GM12878 (cell line): ENCODE measurements around the gene VWA5B2. TPM values are rescaled to one million over a fixed set of nuclear protein-coding genes. Genes with fewer than 3 reads are reported as not detected.

Experiments
- ATAC-seq: fragments of 200-7000 bp; cut with Tn5 transposase; 3 replicates; pipeline ENCODE4 v1.9.1; 2020; ENCODE audit warnings: mild to moderate bottlenecking, moderate library complexity
- BruUV-seq: library from RNA; stranded (reverse); fragments of 400-500 nt; replicated peaks from 2 replicates; lab custom pipeline; 2021; lab: Mats Ljungman, UMichigan
- CTCF ChIA-PET: fragments of 300-600 bp; sonication (Branson Sonifier 250); formaldehyde crosslinking; extraction: SDS; loops from one replicate; lab custom pipeline; 2021; ENCODE audit warnings: inconsistent platforms; lab: Yijun Ruan, JAX
- POLR2A ChIA-PET: fragments of 350-600 bp; formaldehyde crosslinking; extraction: SDS; loops from one replicate; lab custom pipeline; 2021; ENCODE audit warnings: inconsistent platforms; lab: Charles Lee
- RAD21 ChIA-PET: fragments of 300-600 bp; sonication (Branson Sonifier 250); formaldehyde crosslinking; loops from one replicate; lab custom pipeline; 2023; ENCODE audit warnings: antibody characterized with exemption; ENCODE audit not compliant: unreplicated experiment; lab: Charles Lee
- SMC1A ChIA-PET: fragments of 300-600 bp; sonication (Branson Sonifier 250); formaldehyde crosslinking; loops from one replicate; lab custom pipeline; 2023; ENCODE audit not compliant: unreplicated experiment, uncharacterized antibody; lab: Charles Lee
- DNase-seq: peaks from one replicate; pipeline ENCODE4 v3.0.0-alpha.2; 2011; ENCODE audit warnings: low read depth, low spot score
- FAIRE-seq: peaks from 3 replicates; lab custom pipeline; 2011; peaks lifted over from hg19 to GRCh38; lab: Jason Lieb, UNC
- H2AFZ ChIP-seq: 2 replicates; pipeline ENCODE4 v1.6.0; 2011; ENCODE audit warnings: low read depth, low read length, control low read depth; ENCODE audit not compliant: control insufficient read depth
- H3K27ac ChIP-seq: 2 replicates; pipeline ENCODE4 v1.5.1; 2011; ENCODE audit warnings: control low read depth; ENCODE audit not compliant: control insufficient read depth, insufficient read depth
- H3K27me3 ChIP-seq, 2 experiments: replicated peaks in 1 of 2; 2 replicates each; pipeline versions ENCODE4 v1.6.0 to v1.6.1; 2011; ENCODE audit warnings: low read length in 1 of 2; ENCODE audit not compliant: control insufficient read depth in 2 of 2, insufficient read depth in 2 of 2
- H3K36me3 ChIP-seq, 2 experiments: 2 replicates each; pipeline ENCODE4 v1.5.1; 2011; ENCODE audit warnings: low read length in 1 of 2; ENCODE audit not compliant: control insufficient read depth in 2 of 2, insufficient read depth in 2 of 2
- H3K4me1 ChIP-seq: 2 replicates; pipeline ENCODE4 v1.6.1; 2011; ENCODE audit warnings: mild to moderate bottlenecking, low read length, moderate library complexity, mixed read lengths; ENCODE audit not compliant: control insufficient read depth, insufficient read depth
- H3K4me2 ChIP-seq: 2 replicates; pipeline ENCODE4 v1.6.0; 2011; ENCODE audit warnings: control low read depth; ENCODE audit not compliant: control insufficient read depth, insufficient read depth
- H3K4me3 ChIP-seq: fragments of 200-600 bp; sonication (generic); 2 replicates; pipeline ENCODE4 v1.5.1; 2016
- H3K79me2 ChIP-seq: 2 replicates; pipeline ENCODE4 v1.6.0; 2011; ENCODE audit warnings: low read length; ENCODE audit not compliant: control insufficient read depth, insufficient read depth
- H3K9ac ChIP-seq: 2 replicates; pipeline ENCODE4 v1.8.0; 2011; ENCODE audit warnings: low read length, control low read depth, mixed read lengths; ENCODE audit not compliant: control insufficient read depth, insufficient read depth
- H3K9me3 ChIP-seq: replicated peaks from 3 replicates; pipeline ENCODE4 v1.5.1; 2011; ENCODE audit warnings: mild to moderate bottlenecking, low read length; ENCODE audit not compliant: control insufficient read depth, insufficient read depth
- H4K20me1 ChIP-seq: 2 replicates; pipeline ENCODE4 v1.6.0; 2011; ENCODE audit not compliant: control insufficient read depth, insufficient read depth
- BACH1 ChIP-seq: fragments of 450-650 bp; IDR thresholded peaks from 2 replicates; pipeline ENCODE4 v1.6.1; 2017; ENCODE audit warnings: mild to moderate bottlenecking, borderline replicate concordance
- BMI1 ChIP-seq: fragments of 450-650 bp; IDR thresholded peaks from 2 replicates; pipeline ENCODE4 v1.6.1; 2016; ENCODE audit warnings: mild to moderate bottlenecking, moderate library complexity, borderline replicate concordance
- BRCA1 ChIP-seq: IDR thresholded peaks from 2 replicates; pipeline ENCODE4 v1.6.1; 2011; ENCODE audit warnings: low read depth, low read length, improper control_type of control experiment
- CEBPZ ChIP-seq: fragments of 150-350 bp; IDR thresholded peaks from 2 replicates; pipeline ENCODE4 v1.6.1; 2016; ENCODE audit warnings: low read depth, low read length
- HCFC1 ChIP-seq: fragments of 150-350 bp; IDR thresholded peaks from 2 replicates; pipeline ENCODE4 v1.6.1; 2014; ENCODE audit warnings: low read length
- HDGF ChIP-seq: fragments of 450-650 bp; IDR thresholded peaks from 2 replicates; pipeline ENCODE4 v1.6.1; 2016; ENCODE audit warnings: antibody characterized with exemption
- IKZF1 ChIP-seq: fragments of 450-650 bp; conservative IDR thresholded peaks from 2 replicates; pipeline ENCODE4 v1.6.1; 2017; ENCODE audit warnings: antibody characterized with exemption, mild to moderate bottlenecking
- RELB ChIP-seq: fragments of 450-650 bp; IDR thresholded peaks from 2 replicates; pipeline ENCODE4 v1.6.1; 2017; ENCODE audit warnings: low read depth, mild to moderate bottlenecking, moderate library complexity
- SMAD5 ChIP-seq: IDR thresholded peaks from 2 replicates; pipeline ENCODE4 v1.6.1; 2016; ENCODE audit warnings: antibody characterized with exemption, low read depth
- SRF ChIP-seq, 2 experiments: IDR thresholded peaks; 2 replicates each; pipeline ENCODE4 v1.6.1; 2011; ENCODE audit warnings: low read depth in 2 of 2, low read length in 2 of 2, mild to moderate bottlenecking in 1 of 2, moderate library complexity in 1 of 2
- TCF7 ChIP-seq: IDR thresholded peaks from 2 replicates; pipeline ENCODE4 v1.6.1; 2014; ENCODE audit warnings: antibody characterized with exemption, borderline replicate concordance
- ZNF217 ChIP-seq: fragments of 450-650 bp; IDR thresholded peaks from 2 replicates; pipeline ENCODE4 v1.6.1; 2017; ENCODE audit warnings: antibody characterized with exemption, mild to moderate bottlenecking
- WGBS: methylation state at CpG from one replicate; pipeline ENCODE4 v1.1.6; 2016; ENCODE audit warnings: low lambda C conversion rate; ENCODE audit not compliant: insufficient replicate concordance, insufficient coverage; ENCODE audit errors: missing lambda C conversion rate; 5-methylcytosine and 5-hydroxymethylcytosine counted together
- in situ Hi-C: fragments of 300-500 bp; cut with MboI; formaldehyde crosslinking; loops from 9 replicates; pipeline ENCODE4 v1.14.3; 2018; ENCODE audit warnings: mixed read lengths
- intact Hi-C: fragments of 100-400 bp; cut with micrococcal nuclease; formaldehyde crosslinking; loops from one replicate; pipeline ENCODE4 v1.14.2; 2022; ENCODE audit not compliant: unreplicated experiment
- polyA plus RNA-seq, 11 experiments: library from polyadenylated mRNA; depleted of rRNA in 4 of 11; unstranded in 6 of 11; stranded (reverse) in 5 of 11; fragments of >200 nt; fragmentation: Nextera tagmentation in 4 of 11; fragmentation: Illumina TruSeq in 1 of 11; extraction: Ambion mirVana in 4 of 11; extraction: Trizol in 1 of 11; gene quantifications; 1 replicate in 1 of 11; 2 replicates in 10 of 11; pipeline versions ENCODE4 v1.2.1 to v1.2.3, GENCODE V29; 2011 to 2016; ENCODE audit warnings: inconsistent platforms in 2 of 11, missing spikeins in 2 of 11, low read depth in 1 of 11
- total RNA-seq, 4 experiments: library from RNA; depleted of rRNA in 3 of 4; stranded (reverse); fragments of >200 nt in 3 of 4; fragmentation: Illumina TruSeq in 1 of 4; extraction: Trizol in 1 of 4; gene quantifications; 2 replicates each; pipeline versions ENCODE4 v1.2.1 to v1.2.3, GENCODE V29; 2013 to 2021
- TF ChIP-seq, protein P1 (sequence below): IDR thresholded peaks from 2 replicates; pipeline ENCODE4 v1.6.1; 2012; ENCODE audit warnings: low read depth, low read length, improper control_type of control experiment
- TF ChIP-seq, protein P2 (sequence below): fragments of 450-650 bp; IDR thresholded peaks from 2 replicates; pipeline ENCODE4 v1.6.1; 2018; ENCODE audit warnings: borderline replicate concordance, mild to moderate bottlenecking; ENCODE audit not compliant: partially characterized antibody

The VWA5B2 gene
- total and polyA plus RNA-seq, 10 of the 15 experiments (the other 5 are each of a cell fraction or from before 2014, with no cell fraction given) = 0.03 to 0.09 TPM; not detected in 8

DNA sequence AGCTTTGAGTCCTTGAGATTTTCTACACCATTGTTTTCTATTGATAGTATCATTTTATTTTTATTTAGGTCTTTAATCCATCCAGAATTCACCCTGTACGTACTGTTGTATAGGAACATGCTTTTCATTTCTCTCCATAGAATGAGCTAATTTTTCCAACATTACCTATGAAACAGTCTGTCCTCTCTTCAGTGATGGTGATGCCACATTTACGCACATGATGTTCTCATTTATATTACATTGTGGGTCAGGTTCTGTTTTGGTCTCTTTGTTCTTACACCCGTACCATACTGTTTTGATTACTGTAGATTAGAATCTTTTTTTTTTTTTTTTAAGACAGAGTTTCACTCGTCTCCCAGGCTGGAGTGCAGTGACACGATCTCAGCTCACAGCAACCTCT, 17.7 kb upstream of the VWA5B2 start:
- H3K4me2 ChIP-seq = no peak overlapping the region
- TF ChIP-seq HDGF = no peak
- no peak for TF ChIP-seq BMI1
- TF ChIP-seq SRF (IDR thresholded peaks at IDR 0.05; ENCODE audit: low read depth in 2 of 2, low read length in 2 of 2) = no peak
- no peak for TF ChIP-seq HCFC1
- TF ChIP-seq BACH1 = no peak
- TF ChIP-seq ZNF217 = no peak
- no peak for TF ChIP-seq RELB
- TF ChIP-seq, protein P1, sequence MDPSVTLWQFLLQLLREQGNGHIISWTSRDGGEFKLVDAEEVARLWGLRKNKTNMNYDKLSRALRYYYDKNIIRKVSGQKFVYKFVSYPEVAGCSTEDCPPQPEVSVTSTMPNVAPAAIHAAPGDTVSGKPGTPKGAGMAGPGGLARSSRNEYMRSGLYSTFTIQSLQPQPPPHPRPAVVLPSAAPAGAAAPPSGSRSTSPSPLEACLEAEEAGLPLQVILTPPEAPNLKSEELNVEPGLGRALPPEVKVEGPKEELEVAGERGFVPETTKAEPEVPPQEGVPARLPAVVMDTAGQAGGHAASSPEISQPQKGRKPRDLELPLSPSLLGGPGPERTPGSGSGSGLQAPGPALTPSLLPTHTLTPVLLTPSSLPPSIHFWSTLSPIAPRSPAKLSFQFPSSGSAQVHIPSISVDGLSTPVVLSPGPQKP = no peak
- TF ChIP-seq BRCA1 = no peak
- no peak for TF ChIP-seq SMAD5
- no peak for TF ChIP-seq IKZF1
- TF ChIP-seq TCF7 = no peak
- TF ChIP-seq, protein P2, sequence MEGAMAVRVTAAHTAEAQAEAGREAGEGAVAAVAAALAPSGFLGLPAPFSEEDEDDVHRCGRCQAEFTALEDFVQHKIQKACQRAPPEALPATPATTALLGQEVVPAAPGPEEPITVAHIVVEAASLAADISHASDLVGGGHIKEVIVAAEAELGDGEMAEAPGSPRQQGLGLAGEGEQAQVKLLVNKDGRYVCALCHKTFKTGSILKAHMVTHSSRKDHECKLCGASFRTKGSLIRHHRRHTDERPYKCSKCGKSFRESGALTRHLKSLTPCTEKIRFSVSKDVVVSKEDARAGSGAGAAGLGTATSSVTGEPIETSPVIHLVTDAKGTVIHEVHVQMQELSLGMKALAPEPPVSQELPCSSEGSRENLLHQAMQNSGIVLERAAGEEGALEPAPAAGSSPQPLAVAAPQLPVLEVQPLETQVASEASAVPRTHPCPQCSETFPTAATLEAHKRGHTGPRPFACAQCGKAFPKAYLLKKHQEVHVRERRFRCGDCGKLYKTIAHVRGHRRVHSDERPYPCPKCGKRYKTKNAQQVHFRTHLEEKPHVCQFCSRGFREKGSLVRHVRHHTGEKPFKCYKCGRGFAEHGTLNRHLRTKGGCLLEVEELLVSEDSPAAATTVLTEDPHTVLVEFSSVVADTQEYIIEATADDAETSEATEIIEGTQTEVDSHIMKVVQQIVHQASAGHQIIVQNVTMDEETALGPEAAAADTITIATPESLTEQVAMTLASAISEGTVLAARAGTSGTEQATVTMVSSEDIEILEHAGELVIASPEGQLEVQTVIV = no peak
- no peak for TF ChIP-seq CEBPZ
- no peak overlapping the region for H2AFZ ChIP-seq
- H4K20me1 ChIP-seq = no peaks in the 10 kb centered on the region
- POLR2A ChIA-PET = no interaction called here
- no peaks in the 10 kb centered on the region for H3K4me1 ChIP-seq
- H3K27ac ChIP-seq = no peak overlapping the region
- SMC1A ChIA-PET = no interaction called here
- H3K9me3 ChIP-seq = no peaks in the 10 kb centered on the region
- 44% methylated on average over 5 of the region's 5 CpGs for WGBS
- RAD21 ChIA-PET = no interaction called here
- DNase-seq (no peak), FAIRE-seq (no peak), ATAC-seq (no peak)
- intact Hi-C loops (no loop called here), in situ Hi-C loops (no loop called here)
- H3K27me3 ChIP-seq = peaks cover under 1 to 4% of the 10 kb centered on the region in 2 experiments; a peak in 3 of 4 replicates
- no TSS peak for BruUV-seq
- CTCF ChIA-PET = no interaction called here
- no peak overlapping the region for H3K9ac ChIP-seq
- H3K36me3 ChIP-seq = no peaks in the 10 kb centered on the region
- no peaks in the 10 kb centered on the region for H3K79me2 ChIP-seq
- no peak overlapping the region for H3K4me3 ChIP-seq
